Stimulated activated CD4-positive, alpha-beta T cell treated with anti-CD3 and anti-CD28 coated beads, Interleukin-15, amount 100 ng/mL, for 1 hour (primary cell): ENCODE measurements around the gene ASIC4.

Experiments used
- DNase-seq, 2 donors: peaks; one replicate each; pipeline ENCODE4 v3.0.0-alpha.2; 2020; ENCODE audit warnings: low read depth in 1 of 2, low spot score in 1 of 2

Gene ASIC4

GRCh38 chr2:219496825-219497494, 17.3 kb upstream of the ASIC4 start:
- no peak for DNase-seq

GRCh38 chr2:219497495-219498279, 16.6 kb upstream of the ASIC4 start:
- no peak for DNase-seq

GRCh38 chr2:219498280-219499057, 15.8 kb upstream of the ASIC4 start, which contains the start of gene GMPPA:
TSS of gene GMPPA (plus strand) at chr2:219498891. CDS start at chr2:219499976, 1,085 bp downstream.
- peak; percentile 80 to 83 for DNase-seq

GRCh38 chr2:219499058-219499307, 15.3 kb upstream of the ASIC4 start:
- no peak for DNase-seq

GRCh38 chr2:219499555-219499954, 14.7 kb upstream of the ASIC4 start:
- DNase-seq: no peak

- no peak for DNase-seq
Measured at GRCh38 chr2:219500135-219500534, 14.1 kb upstream of the ASIC4 start.

- no peak for DNase-seq
Measured at GRCh38 chr2:219501849-219502248, 12.4 kb upstream of the ASIC4 start.

- DNase-seq: no peak
Measured at GRCh38 chr2:219502618-219503017, 11.7 kb upstream of the ASIC4 start.

- DNase-seq: no peak
Measured at GRCh38 chr2:219505585-219505984, 8.7 kb upstream of the ASIC4 start.

- DNase-seq: no peak
Measured at GRCh38 chr2:219506153-219506801, 8.0 kb upstream of the ASIC4 start.

GRCh38 chr2:219506802-219507526, 7.3 kb upstream of the ASIC4 start:
- DNase-seq: no peak

GRCh38 chr2:219507581-219508443, 6.5 kb upstream of the ASIC4 start:
- no peak for DNase-seq

GRCh38 chr2:219508444-219508734, 5.9 kb upstream of the ASIC4 start:
- no peak for DNase-seq

GRCh38 chr2:219508971-219509779, 5.1 kb upstream of the ASIC4 start:
- DNase-seq: no peak

- peak; percentile 19 to 37 for DNase-seq
Measured at GRCh38 chr2:219509780-219510511, 4.3 kb upstream of the ASIC4 start.

GRCh38 chr2:219510512-219511135, 3.7 kb upstream of the ASIC4 start:
- DNase-seq: no peak

GRCh38 chr2:219511547-219512325, 2.5 kb upstream of the ASIC4 start:
- no peak for DNase-seq
